NCI-H774 (cell line): ENCODE measurements around the gene TUBGCP6.

ENCODE experiments used
- DNase-seq: peaks from one replicate; lab custom pipeline; 2025; lab: John Stamatoyannopoulos, UW

The TUBGCP6 gene

DNA sequence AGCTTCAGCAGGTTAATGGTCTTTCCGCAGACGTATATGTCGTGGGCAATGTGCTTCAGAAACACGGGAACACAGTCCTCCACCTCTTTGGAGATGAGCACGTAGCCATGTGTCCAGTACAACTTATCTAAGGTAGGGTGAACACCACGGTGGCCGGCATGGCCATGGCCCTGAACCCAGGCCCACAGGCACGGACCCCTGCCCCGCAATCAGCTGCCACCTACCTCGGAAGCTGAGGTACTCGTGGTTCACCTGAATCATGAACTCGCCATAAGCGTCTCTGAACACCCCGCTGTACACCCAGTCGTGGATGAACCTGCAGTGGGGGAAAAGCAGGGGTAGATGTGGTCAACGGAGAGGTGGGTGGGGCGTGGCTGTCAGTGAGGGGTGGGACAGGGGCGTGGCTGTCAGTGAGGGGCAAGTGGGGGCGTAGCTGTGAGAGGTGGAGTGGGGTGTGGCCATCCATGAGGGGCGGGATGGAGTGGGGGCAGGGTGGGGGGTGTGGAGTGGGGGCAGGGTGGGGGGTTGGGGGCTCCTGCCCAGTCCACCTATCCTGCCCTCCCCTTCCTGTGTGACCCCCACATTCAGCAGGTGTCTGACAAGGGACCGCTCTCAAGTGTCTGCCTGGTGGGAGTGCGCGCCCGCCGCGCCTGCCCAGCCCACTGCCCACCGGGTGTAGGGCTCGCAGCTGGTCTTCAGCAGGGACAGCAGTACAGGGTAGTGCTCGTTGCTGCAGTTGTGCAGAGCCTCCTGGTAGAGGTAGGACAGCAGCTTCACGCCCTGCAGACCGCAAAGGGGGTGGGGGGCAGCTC, 18.6 kb downstream of the TUBGCP6 start:
- DNase-seq: no peak

DNA sequence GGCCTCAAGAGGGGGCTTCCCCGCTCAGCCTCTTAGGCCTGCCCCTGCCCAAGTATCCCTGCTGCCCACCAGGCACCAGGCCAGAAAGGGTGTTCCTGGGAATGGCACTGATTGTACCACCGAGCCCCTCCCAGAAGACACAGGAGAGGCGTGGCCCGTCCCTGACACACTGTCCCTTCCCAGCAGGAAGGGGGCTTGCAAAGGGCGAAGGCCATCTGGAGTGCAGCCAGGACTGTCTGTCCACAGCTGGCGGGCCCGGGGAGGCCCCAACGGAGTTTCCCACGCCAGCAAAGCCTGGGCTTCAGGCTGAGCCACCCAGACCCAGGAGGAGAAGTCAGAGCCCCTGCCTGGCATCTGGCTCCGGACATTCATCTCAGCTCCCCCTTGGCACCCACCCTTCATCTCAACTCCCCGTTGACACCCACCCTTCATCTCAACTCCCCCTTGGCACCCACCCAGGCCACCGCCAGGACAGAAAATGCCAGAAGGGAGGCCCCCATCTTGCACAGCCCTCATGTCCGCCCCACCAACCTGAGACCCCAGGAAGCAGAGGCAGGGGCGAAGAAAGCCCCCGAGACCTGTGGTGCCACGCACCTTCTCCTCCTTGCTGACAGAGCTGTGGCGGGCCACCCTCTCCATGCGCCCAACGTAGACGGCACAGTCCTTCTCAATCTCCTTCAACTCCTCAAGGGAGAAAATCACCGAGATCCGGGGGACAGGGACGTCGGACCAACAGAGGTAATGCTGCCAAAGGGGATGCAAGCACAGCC, 19.4 kb downstream of the TUBGCP6 start:
- DNase-seq: no peak

DNA sequence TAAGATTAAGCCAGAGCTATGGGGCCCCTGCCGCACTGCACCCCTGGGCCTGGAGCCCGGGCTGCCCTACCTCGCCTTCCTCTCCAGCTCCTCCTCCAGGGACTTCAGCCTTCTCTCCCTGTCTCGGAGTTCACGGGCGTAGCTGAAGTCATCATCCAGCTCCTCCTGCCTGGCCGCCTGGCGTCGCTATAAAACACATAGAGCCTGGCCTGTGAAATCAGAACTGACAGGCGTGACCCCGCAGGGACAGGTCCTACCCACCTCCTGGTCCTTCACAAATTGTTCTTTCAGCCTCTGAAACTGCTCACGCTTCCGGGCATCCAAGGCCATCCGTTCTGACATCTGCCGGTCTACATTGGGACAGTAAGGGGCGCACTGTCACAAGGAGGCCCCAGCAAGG, 20.8 kb downstream of the TUBGCP6 start:
- no peak for DNase-seq

DNA sequence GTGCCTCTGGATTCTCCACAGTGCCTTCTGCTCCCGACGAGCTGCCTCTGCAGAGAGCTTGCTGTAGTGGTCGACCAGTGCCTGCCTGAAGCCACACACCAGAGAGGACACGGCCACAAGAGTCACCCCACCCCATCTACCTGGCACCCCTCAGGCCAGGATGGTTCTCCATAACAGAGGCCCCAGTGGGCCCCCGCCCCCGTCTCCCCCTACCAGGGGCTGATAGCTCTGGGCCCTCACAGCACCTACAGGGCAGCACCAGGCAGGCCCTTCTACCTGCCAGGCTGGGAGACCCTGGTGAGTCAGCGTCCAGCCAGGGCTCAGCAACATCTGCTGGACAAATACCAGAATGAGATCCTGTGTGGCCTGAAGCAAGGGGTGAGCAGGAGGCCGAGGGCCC, 22.3 kb downstream of the TUBGCP6 start:
- DNase-seq: no peak

DNA sequence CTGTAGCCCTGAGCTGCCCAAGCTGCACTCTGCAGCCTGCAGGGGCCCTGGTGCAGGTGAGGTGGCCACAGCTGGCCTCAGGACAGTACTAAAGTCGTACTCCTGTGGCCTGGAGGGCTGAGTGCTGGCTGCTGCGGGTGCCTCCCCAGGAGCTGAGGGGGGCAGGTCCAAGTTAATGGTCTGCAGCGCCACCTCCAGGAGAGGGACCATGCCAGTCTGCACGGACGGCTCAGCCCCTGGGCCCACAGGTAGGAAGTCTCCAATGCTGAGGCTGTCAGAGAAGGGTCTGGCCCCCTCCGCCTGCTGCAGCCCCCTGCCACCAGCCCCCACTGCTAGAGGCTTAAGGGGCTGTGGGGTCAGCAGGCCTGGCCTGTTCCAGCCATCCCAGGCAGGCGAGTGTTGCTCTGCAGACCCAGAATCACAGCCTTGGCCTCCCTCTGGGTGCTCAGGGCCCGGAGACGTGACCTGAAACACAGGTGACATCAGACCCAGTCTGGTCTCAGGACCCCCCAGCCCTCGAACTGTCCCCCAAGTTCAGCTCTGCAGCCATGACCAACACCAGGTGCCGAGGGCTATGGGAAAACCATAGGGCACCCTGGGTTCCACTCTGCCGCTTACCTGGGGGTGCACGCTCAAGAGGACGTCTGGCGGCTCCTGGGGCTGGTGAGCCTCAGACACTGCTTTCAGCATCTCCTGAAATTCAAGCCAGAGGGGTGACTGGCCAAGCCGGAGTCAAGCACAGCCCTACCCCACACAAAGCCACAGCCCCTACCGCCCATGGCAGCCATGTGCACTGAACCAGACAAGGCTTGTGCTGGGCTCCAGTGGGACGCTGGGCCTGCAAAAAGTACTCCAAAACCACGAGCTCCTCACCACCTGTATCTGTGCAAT, 23.2 kb downstream of the TUBGCP6 start:
- DNase-seq: no peak

DNA sequence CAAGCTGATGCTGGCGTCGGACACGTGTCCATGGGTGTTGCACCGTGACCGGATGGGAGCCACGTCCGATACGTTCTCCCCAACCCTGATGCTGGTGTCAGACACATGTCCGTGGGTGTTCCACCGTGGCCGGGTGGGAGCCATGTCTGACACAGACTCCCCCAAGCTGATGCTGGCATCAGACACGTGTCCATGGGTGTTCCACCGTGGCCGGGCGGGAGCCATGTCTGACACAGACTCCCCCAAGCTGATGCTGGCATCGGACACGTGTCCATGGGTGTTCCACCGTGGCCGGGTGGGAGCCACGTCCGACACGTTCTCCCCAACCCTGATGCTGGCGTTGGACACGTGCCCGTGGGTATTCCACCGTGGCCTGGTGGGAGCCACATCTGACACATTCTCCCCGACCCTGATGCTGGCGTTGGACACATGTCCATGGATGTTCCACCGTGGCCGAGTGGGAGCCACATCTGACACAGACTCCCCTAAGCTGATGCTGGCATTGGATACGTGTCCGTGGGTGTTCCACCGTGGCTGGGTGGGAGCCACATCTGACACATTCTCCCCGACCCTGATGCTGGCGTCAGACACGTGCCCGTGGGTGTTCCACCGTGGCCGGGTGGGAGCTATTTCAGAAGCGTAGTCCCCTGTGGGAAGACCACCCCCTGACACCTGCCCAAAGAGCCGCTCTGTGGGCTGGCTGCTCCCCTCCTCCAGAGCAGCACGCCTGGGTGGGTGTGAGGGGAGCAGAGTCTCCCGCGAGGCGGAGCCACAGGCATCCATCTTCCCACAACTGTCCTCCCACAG, 24.0 kb downstream of the TUBGCP6 start:
- DNase-seq: no peak

DNA sequence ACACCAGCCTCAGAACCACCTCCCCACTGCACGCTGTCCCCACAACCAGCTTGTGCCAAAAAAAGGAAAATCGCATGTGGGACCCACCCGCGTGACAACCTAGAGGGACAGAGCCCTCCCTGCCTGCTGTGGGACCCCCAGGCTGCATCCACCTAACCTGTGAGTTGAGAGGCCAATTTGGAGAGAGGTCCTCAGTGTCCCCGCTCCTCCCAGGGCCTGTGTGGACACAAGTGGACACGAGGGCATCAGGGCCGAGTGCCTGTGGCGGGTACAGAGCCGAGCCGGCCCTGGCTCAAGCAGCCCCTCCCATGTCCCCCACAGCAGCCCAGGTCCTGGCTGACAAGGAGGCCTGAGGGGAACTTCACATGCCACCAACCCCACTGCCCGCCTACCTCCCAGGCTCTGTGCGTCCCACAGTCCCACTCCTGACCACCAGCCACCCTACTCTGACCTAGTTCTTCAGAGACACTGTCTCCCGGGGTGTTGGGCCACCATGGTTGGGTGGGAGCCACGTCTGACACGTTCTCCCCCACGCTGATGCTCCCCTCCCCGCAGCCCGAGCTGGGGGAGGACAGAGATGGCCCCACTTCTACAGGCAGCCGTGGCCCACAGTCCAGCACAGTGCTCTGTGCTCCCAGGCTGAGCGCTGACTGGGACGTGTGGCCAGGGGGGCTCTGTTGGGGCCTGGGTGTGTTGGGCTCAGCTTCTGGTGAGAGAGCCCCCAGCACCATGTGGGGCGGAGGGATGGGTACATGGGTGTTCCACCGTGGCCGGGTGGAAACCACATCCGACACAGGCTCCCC, 24.8 kb downstream of the TUBGCP6 start:
- no peak for DNase-seq

DNA sequence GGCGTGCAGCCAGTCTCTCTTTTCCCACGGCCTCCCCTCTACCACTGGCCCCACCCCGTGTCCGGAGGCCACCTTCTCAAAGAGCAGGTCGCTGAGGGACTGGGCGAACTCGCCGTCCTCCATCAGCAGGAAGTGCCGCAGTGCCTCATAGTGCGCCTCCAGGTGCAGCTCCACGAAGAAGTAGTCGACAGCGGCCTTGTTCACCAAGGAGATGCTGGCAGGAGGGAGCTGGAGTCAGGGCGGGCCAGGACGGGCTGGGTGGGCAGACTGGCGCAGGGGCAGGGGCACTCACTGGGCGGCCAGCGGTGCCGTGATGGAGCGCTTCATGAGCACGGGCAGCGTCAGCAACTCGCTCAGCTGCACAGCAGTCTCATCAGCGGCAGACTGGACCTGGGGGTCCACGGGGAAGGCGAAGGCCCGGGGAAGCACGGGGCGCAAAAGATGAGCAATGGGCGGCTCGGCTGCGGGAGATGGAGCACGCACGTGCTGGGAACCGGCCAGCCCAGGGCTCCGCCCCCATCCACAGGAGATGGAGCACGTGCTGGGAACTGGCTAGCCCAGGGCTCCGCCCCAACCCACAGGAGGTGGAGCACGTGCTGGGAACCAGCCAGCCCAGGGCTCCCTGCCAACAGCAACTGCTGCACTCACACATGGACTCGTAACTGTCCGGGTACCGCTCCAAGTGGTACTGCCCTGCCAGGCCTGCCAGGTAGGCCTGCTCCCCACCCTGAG, 25.7 kb downstream of the TUBGCP6 start:
- peak; percentile 7 for DNase-seq

DNA sequence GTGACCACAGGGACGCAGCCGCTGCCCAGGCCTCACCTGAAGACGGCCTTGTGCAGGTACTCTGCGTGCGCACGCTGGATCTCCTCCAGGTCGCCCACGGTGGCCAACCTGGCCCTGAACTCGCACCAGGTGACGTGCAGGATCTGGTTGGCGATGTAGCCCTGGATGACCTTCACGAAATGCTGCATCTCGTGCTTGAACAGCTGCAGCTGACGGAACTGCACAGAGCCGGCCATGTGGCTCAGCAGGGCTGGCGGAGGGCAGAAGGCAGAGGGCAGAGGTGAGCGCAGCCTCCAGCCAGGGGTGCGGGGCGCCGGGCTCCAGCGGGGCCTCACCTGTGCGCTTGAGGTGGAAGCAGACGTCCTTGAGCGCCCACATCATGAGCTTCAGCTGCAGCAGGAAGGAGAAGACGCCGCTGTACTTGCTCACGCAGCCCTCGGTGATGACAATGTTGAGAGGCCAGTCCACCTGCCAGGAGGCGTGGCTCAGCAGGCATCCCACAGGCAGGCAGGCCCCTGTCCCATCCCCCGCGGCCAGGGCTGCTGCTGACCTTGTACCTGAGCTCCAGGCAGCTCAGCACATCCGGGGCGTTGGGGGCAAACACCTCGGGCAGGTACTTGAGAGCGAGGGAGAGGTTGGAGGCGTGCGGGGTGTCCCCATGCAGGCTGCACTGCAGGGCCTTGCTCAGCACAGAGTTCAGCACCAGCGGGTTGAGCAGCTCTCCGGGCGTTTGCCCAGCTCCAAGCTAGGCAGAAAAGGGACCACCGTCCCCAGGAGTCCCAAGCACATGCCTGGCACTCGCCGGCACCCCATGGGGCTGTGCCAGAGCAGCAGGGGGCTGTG, 26.4 kb downstream of the TUBGCP6 start:
- no peak for DNase-seq

DNA sequence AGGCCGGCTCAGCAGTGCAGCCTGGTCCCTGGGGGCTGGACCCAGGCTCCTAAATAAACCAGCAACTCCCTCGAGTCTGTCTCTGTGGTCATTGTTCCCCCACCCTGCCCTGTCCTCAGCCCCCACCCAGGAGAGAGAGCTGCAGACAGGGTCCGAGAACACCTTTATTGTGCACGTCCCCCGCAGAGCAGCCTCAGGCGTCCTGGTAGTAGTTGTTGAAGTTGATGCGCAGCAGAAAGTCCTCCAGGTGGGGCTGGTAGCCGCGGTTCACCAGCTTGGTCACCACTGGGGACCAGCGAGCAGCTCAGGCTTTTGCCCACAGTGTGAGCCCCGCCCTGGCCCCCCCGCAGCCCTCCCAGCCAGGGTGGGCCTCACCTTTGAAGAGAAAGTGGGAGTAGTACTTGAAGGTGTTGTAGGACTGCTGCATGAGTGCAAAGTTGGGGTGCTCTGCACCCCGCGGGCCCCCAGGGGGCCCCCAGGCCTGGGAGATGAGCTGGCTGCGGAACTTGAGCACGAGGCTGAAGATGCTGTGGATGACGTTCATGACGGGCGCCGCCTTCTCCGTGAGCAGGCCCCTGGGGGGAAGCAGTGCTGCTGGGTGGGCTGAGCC, 27.2 kb downstream of the TUBGCP6 start:
- no peak for DNase-seq

DNA sequence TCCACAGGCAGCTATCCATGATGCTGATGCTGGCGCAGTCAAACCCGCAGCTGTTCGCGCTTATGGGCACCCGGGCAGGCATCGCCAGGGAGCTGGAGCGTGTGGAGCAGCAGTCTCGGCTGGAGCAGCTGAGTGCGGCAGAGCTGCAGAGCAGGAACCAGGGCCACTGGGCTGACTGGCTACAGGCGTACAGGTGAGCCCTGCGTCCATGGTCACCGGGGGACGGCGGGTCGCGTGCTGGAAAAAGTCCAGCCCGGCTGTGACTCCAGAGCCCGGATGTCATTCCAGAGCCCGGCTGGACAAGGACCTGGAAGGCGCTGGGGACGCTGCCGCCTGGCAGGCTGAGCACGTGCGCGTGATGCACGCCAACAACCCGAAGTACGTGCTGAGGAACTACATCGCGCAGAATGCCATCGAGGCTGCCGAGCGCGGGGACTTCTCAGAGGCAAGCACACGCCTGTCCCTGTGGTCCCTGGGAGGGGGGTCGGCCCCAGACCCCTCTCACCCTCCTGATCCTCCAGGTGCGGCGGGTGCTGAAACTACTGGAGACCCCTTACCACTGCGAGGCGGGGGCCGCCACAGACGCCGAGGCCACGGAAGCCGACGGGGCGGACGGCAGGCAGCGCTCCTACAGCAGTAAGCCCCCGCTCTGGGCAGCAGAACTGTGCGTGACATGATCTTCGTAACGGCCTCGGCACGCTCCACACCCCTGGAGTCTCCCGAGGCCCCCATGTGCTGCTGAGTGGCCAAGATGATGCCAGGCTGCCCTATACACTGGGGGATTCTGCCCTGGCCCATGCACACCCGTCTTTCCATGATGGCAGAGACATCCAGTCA, 27.9 kb downstream of the TUBGCP6 start:
- no peak for DNase-seq

DNA sequence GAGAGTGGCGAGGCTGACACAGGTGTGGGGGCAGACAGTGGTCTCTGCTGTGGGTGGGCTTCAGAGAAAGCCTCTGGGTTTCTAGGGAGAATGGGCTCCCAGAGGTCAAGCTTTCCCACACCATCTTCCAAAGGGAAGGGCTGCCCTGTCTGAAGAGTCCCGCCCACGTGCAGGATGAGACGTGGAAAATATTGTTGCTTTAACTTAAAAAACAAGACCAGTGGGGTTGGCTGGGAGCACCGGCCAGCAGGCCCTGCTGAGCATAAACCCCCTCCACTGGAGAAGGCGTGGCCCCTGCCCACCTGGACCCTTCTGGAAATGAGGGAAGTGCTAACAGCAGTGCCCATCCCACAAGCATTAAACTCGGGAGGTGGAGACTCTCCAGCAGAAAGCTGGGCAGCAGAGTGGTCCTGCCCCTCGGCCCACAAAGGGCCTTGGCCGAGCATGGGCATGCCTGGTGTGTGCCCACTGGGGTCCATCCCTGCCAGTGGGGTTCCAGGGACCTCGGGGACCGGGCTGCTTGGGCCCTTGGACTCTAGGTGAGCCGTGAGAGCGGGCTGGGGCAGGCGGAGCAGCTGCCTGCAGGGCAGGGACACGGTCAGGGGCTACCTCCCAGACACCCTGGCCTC, 28.7 kb downstream of the TUBGCP6 start:
- no peak for DNase-seq

DNA sequence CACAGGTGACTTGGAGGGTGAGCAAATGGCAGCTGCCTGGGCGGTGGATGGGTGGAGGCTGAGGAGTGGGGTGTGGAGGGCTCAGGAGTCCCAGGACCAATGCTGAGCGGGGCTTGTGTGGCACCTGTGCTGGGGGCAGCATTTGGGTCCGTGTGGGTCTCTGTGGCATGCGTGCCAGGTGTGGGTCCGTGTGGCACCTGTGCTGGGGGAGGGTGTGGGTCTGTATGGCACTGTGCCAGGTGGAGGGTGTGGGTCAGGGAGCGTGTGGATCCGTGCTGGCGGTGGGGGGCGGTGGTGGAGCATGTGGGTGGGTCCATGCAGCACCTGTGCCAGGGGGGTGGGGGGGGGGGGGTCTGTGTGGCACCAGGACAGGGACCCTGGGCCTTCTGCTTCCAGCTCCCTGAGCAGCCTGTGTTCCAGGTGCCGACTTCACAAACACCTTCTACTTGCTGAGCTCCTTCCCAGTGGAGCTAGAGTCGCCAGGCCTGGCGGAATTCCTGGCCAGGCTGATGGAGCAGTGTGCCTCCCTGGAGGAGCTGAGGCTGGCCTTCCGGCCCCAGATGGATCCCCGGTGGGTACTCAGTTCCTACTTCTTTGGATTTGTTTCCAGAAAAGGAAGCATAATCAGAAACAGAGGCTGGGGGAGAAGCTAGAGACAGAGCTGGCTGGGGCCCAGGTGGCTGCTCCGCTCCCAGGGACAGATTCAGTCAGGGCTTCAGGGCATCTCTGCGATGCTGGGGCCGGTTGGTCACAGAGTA, 29.3 kb downstream of the TUBGCP6 start:
- no peak for DNase-seq

DNA sequence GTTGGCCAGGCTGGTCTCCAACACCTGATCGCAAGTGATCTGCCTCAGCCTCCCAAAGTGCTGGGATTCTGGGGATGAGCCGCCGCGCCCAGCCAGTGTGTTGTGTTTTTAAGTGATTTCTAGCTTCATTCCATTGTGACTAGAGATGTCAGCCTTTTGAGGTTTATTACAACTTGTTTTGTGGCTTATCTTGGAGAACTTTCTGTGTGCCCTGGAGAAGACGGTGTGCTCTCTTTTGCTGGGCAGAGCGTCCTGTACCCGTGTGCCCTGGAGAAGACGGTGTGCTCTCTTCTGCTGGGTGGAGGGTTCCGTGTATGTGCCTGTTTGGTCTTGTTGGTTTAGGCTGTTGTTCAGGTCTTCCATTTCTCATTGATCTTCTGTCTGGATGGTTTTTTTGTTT, 31.6 kb downstream of the TUBGCP6 start:
- DNase-seq: no peak

DNA sequence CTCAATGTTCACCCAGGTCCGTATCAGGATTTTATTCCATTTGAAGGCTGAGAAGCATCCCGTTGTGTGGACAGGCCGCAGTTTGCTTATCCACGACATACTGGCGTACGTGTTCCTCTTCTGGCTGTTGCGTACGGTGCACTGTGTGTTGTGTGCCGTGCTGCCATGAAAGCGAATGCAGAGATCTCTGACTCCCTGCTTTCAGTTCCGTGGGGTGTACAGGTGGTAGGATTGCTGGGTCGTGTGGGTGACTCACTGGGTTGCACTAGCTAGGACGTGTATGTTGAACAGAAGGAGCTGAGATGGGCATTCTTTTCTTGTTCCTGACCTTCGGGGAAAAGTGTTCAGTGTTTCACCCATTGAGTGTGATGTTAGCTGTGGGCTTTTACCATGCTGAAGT, 33.7 kb downstream of the TUBGCP6 start:
- DNase-seq: no peak

DNA sequence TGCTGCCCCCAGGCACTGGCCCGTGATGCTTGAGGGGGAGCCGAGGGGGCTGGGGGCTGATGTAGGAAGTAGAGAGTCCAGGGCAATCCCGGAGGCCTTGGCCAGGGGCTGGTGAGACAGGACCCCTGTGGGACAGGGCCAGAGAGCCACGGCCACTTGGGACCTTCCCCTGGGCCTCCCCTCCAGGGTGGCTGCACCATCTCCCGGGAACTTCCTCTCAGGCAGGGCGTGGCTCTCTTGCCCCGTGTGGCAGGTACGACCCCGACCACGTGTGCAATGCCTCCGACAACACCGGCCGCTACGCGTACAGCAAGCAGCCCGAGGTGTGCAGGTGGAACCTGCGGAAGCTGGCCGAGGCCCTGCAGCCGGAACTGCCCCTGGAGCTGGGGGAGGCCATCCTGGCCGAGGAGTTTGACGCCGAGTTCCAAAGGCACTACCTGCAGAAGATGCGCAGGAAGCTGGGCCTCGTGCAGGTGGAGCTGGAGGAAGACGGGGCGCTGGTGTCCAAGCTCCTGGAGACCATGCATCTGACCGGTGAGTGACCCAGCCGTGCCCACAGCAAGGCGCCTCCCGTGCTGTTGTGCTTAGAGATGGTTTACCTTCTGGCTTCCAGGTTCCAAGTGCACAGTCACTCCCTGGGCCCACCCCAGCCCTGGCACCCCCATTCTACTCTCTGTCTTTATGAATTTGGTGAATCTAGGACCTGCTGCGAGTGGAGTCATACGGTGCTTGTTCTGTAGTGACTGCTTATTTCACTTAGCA, 34.3 kb downstream of the TUBGCP6 start:
- DNase-seq: no peak
